Gastroesophageal sphincter (tissue), 4 donors: ENCODE data around the gene CTU1. TPM values are rescaled to one million over a fixed set of nuclear protein-coding genes. Genes with fewer than 3 reads are reported as not detected.

Experiments used
- ATAC-seq: fragments of 150-250 bp; one replicate; pipeline ENCODE4 v1.9.1; 2016; ENCODE audit warnings: mild to moderate bottlenecking, moderate library complexity
- H3K27ac ChIP-seq, 4 donors: fragments of 200-600 bp; sonication (generic) in 3 of 4; 1 replicate in 3 of 4; 2 replicates in 1 of 4; pipeline ENCODE4 v1.5.1; 2016 to 2019
- H3K27me3 ChIP-seq: fragments of 200-600 bp; sonication (generic); one replicate; pipeline ENCODE4 v1.5.1; 2019
- H3K36me3 ChIP-seq, 2 donors: fragments of 200-600 bp; sonication (generic); one replicate each; pipeline ENCODE4 v1.5.1; 2019; ENCODE audit warnings: control low read depth in 1 of 2
- H3K4me1 ChIP-seq, 3 donors: fragments of 200-600 bp; sonication (generic); 1 replicate in 2 of 3; 2 replicates in 1 of 3; pipeline ENCODE4 v1.5.1; 2016 to 2019; ENCODE audit warnings: control low read depth in 2 of 3
- H3K4me3 ChIP-seq, 2 donors: fragments of 200-600 bp; sonication (generic); one replicate each; pipeline ENCODE4 v1.5.1; 2019; ENCODE audit warnings: mild to moderate bottlenecking in 1 of 2, moderate library complexity in 1 of 2
- H3K9me3 ChIP-seq, 3 donors: fragments of 200-600 bp; sonication (generic); one replicate each; pipeline ENCODE4 v1.5.1; 2017 to 2019; ENCODE audit warnings: control low read depth in 2 of 3
- EP300 ChIP-seq: sonication (generic); formaldehyde crosslinking; IDR thresholded peaks from one replicate; pipeline ENCODE4 v1.6.1; 2017; ENCODE audit warnings: antibody characterized with exemption, mild to moderate bottlenecking
- POLR2A ChIP-seq, 2 donors: fragments of 450-650 bp; IDR thresholded peaks; one replicate each; pipeline ENCODE4 v1.6.1; 2017; ENCODE audit warnings: antibody characterized with exemption in 2 of 2, mild to moderate bottlenecking in 2 of 2, moderate library complexity in 1 of 2
- POLR2AphosphoS5 ChIP-seq: sonication (generic); formaldehyde crosslinking; IDR thresholded peaks from one replicate; pipeline ENCODE4 v1.6.1; 2017; ENCODE audit warnings: antibody characterized with exemption
- WGBS, 2 donors: methylation state at CpG; one replicate each; pipeline ENCODE4 v1.1.5; 2018; ENCODE audit warnings: low coverage in 1 of 2; 5-methylcytosine and 5-hydroxymethylcytosine counted together
- total RNA-seq, 4 donors: library from RNA; depleted of rRNA; stranded (reverse); fragments of >200 nt; gene quantifications; one replicate each; pipeline ENCODE4 v1.1.0, GENCODE V29; 2016
- TF ChIP-seq, protein P1 (sequence below), 4 experiments: fragments of 200-600 bp in 2 of 4; fragments of 450-650 bp in 2 of 4; sonication (generic) in 1 of 4; IDR thresholded peaks; one replicate each; pipeline ENCODE4 v1.5.1; 2017 to 2019; ENCODE audit warnings: antibody characterized with exemption in 4 of 4, mild to moderate bottlenecking in 2 of 4, moderate library complexity in 2 of 4

CTU1 gene
- total RNA-seq, 4 donors from 2014 or later, result 9.8 to 12.8 (median 11.4) TPM

DNA sequence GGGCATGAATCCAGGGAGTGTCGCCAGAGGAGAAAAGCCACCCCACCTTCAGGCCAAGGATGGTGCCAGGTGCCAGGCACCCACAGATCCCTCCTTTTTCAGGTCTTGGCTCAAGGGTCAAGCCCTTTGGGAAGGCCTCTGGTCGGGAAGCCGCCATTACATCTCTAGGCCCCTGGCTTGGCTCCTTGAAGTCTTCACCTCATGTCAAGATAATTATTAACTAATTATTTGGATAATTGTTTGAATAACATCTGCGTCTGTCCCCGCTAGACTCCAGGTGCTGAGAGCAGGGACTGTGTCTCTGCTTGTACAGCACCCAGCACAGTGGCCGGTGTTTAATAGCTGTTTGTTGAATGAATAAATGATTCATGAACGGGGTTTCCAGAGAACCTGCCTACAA is 44.5 kb downstream of the CTU1 start:
- no peaks in the 10 kb centered on the region for H3K36me3 ChIP-seq
- ATAC-seq, result no peak
- H3K27me3 ChIP-seq, result peaks cover 78% of the 10 kb centered on the region
- TF ChIP-seq, protein P1, sequence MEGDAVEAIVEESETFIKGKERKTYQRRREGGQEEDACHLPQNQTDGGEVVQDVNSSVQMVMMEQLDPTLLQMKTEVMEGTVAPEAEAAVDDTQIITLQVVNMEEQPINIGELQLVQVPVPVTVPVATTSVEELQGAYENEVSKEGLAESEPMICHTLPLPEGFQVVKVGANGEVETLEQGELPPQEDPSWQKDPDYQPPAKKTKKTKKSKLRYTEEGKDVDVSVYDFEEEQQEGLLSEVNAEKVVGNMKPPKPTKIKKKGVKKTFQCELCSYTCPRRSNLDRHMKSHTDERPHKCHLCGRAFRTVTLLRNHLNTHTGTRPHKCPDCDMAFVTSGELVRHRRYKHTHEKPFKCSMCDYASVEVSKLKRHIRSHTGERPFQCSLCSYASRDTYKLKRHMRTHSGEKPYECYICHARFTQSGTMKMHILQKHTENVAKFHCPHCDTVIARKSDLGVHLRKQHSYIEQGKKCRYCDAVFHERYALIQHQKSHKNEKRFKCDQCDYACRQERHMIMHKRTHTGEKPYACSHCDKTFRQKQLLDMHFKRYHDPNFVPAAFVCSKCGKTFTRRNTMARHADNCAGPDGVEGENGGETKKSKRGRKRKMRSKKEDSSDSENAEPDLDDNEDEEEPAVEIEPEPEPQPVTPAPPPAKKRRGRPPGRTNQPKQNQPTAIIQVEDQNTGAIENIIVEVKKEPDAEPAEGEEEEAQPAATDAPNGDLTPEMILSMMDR (IDR thresholded peaks at IDR 0.05), result no peak
- TF ChIP-seq EP300 (no peak), POLR2AphosphoS5 (no peak), POLR2A (IDR thresholded peaks at IDR 0.05) (no peak)
- H3K4me3 ChIP-seq, result no peak overlapping the region
- no peak overlapping the region for H3K27ac ChIP-seq
- 86 to 90% methylated on average over 3 to 6 of the region's 7 CpGs for WGBS, 2 donors
- no peaks in the 10 kb centered on the region for H3K9me3 ChIP-seq
- peaks cover 0 to 9% (median 0%) of the 10 kb centered on the region in 3 donors for H3K4me1 ChIP-seq

GRCh38 chr19:51060973-51061372 is 47.2 kb downstream of the CTU1 start:
- Histone ChIP-seq H3K36me3 (no peaks in the 10 kb centered on the region), H3K4me3 (no peak overlapping the region), H3K9me3 (no peaks in the 10 kb centered on the region), H3K27ac (no peak overlapping the region), H3K4me1 (peaks cover 0 to 9% (median 0%) of the 10 kb centered on the region in 3 donors), H3K27me3 (peaks cover 58% of the 10 kb centered on the region)
- TF ChIP-seq POLR2AphosphoS5 (no peak), EP300 (no peak), POLR2A (IDR thresholded peaks at IDR 0.05) (no peak)
- TF ChIP-seq, protein P1 (IDR thresholded peaks at IDR 0.05), result no peak
- 0% methylated on average over 1 of the region's 1 CpG for WGBS, 2 donors
- no peak for ATAC-seq

- H3K36me3 ChIP-seq, result no peaks in the 10 kb centered on the region
- H3K4me1 ChIP-seq, result peaks cover 0 to 9% (median 0%) of the 10 kb centered on the region in 3 donors
- H3K27me3 ChIP-seq, result peaks cover 57% of the 10 kb centered on the region
- H3K9me3 ChIP-seq, result no peaks in the 10 kb centered on the region
- no peak for ATAC-seq
- WGBS, 2 donors, result 0 to 58% methylated on average over 1 to 3 of the region's 4 CpGs
- H3K4me3 ChIP-seq, result no peak overlapping the region
- H3K27ac ChIP-seq, result no peak overlapping the region
- no peak for TF ChIP-seq POLR2AphosphoS5
- no peak for TF ChIP-seq POLR2A (IDR thresholded peaks at IDR 0.05)
Measured at GRCh38 chr19:51060336-51060735, 47.9 kb downstream of the CTU1 start.

- TF ChIP-seq, protein P1 (IDR thresholded peaks at IDR 0.05), result no peak
- no peak for TF ChIP-seq EP300
- TF ChIP-seq POLR2AphosphoS5, result no peak
- TF ChIP-seq POLR2A (IDR thresholded peaks at IDR 0.05), result no peak
- Histone ChIP-seq H3K27ac (no peak overlapping the region), H3K36me3 (no peaks in the 10 kb centered on the region), H3K9me3 (no peaks in the 10 kb centered on the region), H3K27me3 (peaks cover 57% of the 10 kb centered on the region), H3K4me1 (peaks cover 0 to 3% (median 0%) of the 10 kb centered on the region in 3 donors), H3K4me3 (no peak overlapping the region)
- no peak for ATAC-seq
- 63 to 87% methylated on average over 2 to 4 of the region's 7 CpGs for WGBS, 2 donors
Measured at GRCh38 chr19:51059715-51060114, 48.5 kb downstream of the CTU1 start.

DNA sequence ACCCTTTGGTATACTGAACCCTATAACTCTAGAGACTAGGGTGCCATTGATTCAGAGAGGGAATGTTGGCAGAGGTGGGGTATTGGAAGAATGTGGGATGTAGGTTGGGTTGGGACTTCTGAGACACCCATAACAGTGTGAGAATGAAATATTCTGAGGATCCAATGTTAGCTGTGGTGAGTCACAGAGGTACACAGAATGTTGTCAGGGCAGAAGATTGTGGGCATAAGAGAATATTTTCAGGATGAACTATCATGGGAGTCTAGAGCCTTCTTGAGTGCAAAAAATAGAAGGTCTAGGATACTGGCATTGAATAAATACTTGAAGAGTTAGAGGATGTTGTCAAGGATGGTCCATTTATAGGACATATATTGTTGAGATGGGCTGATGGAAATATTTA is 52.3 kb downstream of the CTU1 start:
- Histone ChIP-seq H3K9me3 (no peaks in the 10 kb centered on the region), H3K27ac (no peak overlapping the region), H3K4me1 (no peaks in the 10 kb centered on the region), H3K4me3 (no peak overlapping the region), H3K27me3 (peaks cover 59% of the 10 kb centered on the region), H3K36me3 (no peaks in the 10 kb centered on the region)
- TF ChIP-seq EP300 (no peak), POLR2A (IDR thresholded peaks at IDR 0.05) (no peak), POLR2AphosphoS5 (no peak)
- TF ChIP-seq, protein P1 (IDR thresholded peaks at IDR 0.05), result no peak
- ATAC-seq, result no peak

Other genes starting within 250 kb of the CTU1 start
- gene KLK2, start 235.0 kb downstream of the CTU1 start, total RNA-seq, result not detected
- not detected for gene KLK4, start 197.0 kb downstream of the CTU1 start, total RNA-seq
- 1 to 10 TPM in 1 of 4 donors, not detected in 3; 1.2 TPM for gene KLK5, start 155.4 kb downstream of the CTU1 start, total RNA-seq
- 1 to 10 TPM in 2 of 4 donors, not detected in 2; 1.1 to 7.8 TPM for gene KLK6, start 138.8 kb downstream of the CTU1 start, total RNA-seq
- gene KLK7, start 124.5 kb downstream of the CTU1 start, total RNA-seq, result 10 to 100 TPM in 1 of 4 donors, under 1 TPM in 1, not detected in 2; 0.31 to 16.7 TPM
- 1 to 10 TPM in 2 of 4 donors, not detected in 2; 2.3 to 4.6 TPM for gene KLK8, start 106.8 kb downstream of the CTU1 start, total RNA-seq
- 1 to 10 TPM in 3 of 4 donors, not detected in 1; 1.7 to 6.7 (median 4.1) TPM for gene KLK10, start 88.7 kb downstream of the CTU1 start, total RNA-seq
- gene KLK11, start 81.8 kb downstream of the CTU1 start, total RNA-seq, result 10 to 100 TPM in 1 of 4 donors, under 1 TPM in 1, not detected in 2; 0.78 to 12.3 TPM
- 1 to 10 TPM in 1 of 4 donors, under 1 TPM in 2, not detected in 1; 0.40 to 1.2 (median 0.54) TPM for gene KLK12, start 73.4 kb downstream of the CTU1 start, total RNA-seq
- gene KLK13, start 43.3 kb downstream of the CTU1 start, total RNA-seq, result 1 to 10 TPM in 3 of 4 donors, not detected in 1; 1.3 to 6.1 (median 5.1) TPM
- not detected for gene KLK14, start 25.5 kb downstream of the CTU1 start, total RNA-seq
- gene SIGLEC9, start 16.5 kb upstream of the CTU1 start, total RNA-seq, result 1 to 10 TPM in 3 of 4 donors, under 1 TPM in 1; 0.62 to 9.2 (median 4.0) TPM
- 1 to 10 TPM in 2 of 4 donors, under 1 TPM in 1, not detected in 1; 0.46 to 4.4 (median 2.8) TPM for gene SIGLEC7, start 33.9 kb upstream of the CTU1 start, total RNA-seq
- gene CD33, start 116.7 kb upstream of the CTU1 start, total RNA-seq, result 1 to 10 TPM; 1.8 to 7.0 (median 2.8) TPM
- not detected for gene SIGLECL1, start 142.7 kb upstream of the CTU1 start, total RNA-seq
- gene IGLON5, start 203.2 kb upstream of the CTU1 start, total RNA-seq, result not detected
- gene VSIG10L, start 233.7 kb upstream of the CTU1 start, total RNA-seq, result 1 to 10 TPM; 1.5 to 3.6 (median 2.5) TPM